GM18867 (cell line): ENCODE results near the gene SLC9A8.
"Not testable (repeated sequence)": the region's sequence is repeated elsewhere in the genome, so short reads cannot be mapped to it uniquely, and the experiment has no call there.

Experiments used
- ATAC-seq: cut with Tn5 transposase; IDR thresholded peaks from one replicate; pipeline ENCODE4 v1.9.1; 2021; ENCODE audit warnings: mild to moderate bottlenecking, moderate library complexity; ENCODE audit not compliant: unreplicated experiment

SLC9A8 gene, protein sequence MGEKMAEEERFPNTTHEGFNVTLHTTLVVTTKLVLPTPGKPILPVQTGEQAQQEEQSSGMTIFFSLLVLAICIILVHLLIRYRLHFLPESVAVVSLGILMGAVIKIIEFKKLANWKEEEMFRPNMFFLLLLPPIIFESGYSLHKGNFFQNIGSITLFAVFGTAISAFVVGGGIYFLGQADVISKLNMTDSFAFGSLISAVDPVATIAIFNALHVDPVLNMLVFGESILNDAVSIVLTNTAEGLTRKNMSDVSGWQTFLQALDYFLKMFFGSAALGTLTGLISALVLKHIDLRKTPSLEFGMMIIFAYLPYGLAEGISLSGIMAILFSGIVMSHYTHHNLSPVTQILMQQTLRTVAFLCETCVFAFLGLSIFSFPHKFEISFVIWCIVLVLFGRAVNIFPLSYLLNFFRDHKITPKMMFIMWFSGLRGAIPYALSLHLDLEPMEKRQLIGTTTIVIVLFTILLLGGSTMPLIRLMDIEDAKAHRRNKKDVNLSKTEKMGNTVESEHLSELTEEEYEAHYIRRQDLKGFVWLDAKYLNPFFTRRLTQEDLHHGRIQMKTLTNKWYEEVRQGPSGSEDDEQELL

GRCh38 chr20:49812507-49813304 is at the start of gene SLC9A8:
SLC9A8 (plus strand) TSS chr20:49812828; CDS start chr20:49812923, 95 bp downstream.
- ATAC-seq: peak; percentile 84

GRCh38 chr20:49762940-49763766 is 49.5 kb upstream of the SLC9A8 start:
- ATAC-seq: no peak

GRCh38 chr20:49765413-49765736 is 47.3 kb upstream of the SLC9A8 start:
- no peak for ATAC-seq

DNA sequence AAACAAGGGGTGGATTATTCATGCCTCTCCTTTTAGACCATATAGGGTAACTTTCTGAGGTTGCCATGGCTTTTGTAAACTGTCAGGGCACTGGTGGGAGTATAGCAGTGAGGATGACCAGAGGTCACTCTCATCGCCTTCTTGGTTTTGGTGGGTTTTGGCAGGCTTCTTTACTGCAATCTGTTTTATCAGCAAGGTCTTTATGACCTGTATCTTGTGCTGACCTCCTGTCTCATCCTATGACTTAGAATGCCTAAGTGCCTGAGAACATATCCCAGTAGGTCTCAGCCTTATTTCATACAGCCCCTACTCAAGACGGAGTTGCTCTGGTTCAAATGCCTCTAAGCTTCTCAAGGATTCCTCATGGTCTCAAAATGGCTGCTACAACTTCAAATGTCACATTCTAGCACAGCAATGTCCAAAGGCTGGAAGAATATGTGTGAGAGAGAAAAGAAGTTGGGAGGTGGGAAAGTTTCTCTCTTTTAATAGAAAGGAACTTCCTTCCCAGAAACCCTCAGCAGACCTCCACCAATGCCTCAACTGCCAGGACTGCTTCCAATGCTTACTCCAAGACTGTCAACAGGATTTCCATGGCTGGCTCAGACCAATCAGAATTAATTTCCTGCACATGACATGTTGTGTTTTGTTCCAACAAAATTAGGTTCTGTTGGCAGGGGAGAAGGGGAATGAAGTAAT is 46.6 kb upstream of the SLC9A8 start:
- no peak for ATAC-seq

DNA sequence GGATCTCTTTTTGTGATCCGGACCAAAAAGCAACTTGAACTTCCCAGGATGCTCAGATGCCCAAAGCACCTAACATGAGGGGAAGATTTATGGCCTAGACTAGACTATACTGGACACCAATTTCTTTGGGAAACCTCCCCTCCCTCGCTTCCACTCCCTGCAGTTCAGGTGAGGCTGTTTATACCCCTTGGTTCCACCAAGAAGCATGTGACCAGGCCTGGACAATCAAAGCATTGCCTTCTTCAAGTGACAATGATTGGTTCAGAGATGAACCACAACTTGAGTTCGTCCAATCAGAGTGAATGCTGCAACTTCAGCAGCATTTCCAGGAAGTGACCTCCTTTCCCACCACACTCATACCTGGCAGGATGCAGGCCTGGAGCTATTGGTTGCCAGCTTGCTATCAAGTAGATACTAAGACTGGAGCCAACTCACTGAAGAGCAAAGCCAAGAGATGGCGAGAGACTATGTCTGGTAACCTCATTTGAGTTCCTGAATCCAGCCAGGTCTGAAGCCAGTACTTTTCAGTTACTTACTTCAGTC is 45.6 kb upstream of the SLC9A8 start:
- no peak for ATAC-seq

GRCh38 chr20:49768204-49769047 is 44.2 kb upstream of the SLC9A8 start:
- no peak for ATAC-seq

DNA sequence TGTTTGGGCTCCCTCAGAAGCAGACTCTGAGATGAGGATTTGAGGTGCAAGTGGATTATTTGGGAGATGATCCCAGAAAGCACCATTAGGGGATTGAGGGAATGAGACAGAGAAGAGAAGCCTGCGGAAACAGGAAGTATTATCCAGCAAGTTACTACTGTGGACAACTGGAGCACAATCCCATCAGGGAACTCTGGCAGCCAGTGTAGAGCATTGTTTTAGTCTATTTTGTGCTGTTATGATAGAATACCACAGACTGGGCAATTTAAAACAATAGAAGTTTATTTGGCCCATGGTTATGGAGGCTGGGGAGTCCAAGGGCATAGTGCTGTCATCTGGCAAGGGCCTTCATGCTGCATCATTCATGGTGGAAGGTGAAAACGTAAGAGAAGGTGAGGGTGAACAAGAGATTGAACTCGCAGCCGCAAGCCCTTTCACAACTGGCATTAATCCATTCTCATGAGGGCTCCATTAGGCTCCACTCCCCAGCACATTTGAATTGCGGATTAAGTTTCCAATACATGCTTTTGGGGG is 43.5 kb upstream of the SLC9A8 start:
- no peak for ATAC-seq

GRCh38 chr20:49770634-49771033 is 42.0 kb upstream of the SLC9A8 start:
- ATAC-seq: no peak

GRCh38 chr20:49774213-49774612 is 38.4 kb upstream of the SLC9A8 start:
- not testable (repeated sequence) for ATAC-seq

- no peak for ATAC-seq
These were observed 37.4 kb upstream of the SLC9A8 start for GRCh38 chr20:49775229-49775693.

DNA sequence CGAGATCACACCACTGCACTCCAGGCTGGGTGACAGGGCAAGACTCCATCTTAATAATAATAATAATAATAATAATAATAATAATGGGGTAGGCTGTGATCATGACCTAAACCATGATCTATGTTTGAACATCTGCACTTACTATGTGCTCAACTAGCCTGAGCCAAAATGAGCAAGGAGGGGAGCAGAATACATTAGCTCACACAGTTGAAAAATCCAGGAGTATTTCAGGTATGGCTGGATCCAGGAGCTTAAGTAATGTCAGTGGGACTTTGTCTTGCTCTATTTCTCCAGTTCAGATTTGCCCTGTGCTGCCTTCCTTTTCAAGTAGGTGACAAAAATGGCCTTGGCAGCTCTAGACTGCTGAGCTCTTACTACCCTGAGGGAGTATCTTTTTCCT is 32.7 kb upstream of the SLC9A8 start:
- ATAC-seq: no peak

DNA sequence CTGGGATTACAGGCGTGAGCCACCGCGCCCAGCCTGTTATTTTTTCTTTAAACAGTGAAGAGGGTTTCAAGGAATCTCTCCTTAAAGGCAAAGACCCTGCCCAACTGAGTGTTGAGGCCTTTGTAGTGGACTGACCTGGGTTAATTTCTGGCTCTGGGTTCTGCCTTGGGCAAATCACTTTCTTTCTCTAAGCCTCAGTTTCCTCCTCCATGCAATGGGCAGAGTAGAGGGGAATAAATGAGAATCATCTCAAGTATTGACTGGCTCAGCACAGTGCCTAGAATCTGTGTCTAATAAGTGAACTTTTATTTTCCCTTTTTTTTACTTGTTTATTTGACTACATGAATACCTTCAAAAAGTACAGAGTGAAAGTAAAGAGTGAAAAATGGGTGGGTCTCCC is 31.0 kb upstream of the SLC9A8 start:
- ATAC-seq: no peak

DNA sequence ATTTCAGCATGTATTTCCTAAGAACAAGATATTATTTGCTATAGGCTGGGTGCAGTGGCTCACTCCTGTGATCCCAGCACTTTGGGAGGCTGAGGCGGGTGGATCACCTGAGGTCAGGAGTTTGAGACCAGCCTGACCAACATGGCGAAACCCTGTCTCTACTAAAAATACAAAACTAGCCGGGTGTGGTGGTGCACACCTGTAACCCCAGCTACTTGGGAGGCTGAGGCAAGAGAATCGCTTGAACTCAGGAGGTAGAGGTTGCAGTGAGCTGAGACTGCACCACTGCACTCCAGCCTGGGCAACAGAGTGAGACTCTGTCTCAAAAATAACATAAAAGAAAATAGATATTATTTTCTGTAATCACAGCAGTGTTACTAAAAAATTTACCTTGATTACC is 30.2 kb upstream of the SLC9A8 start:
- not testable (repeated sequence) for ATAC-seq

DNA sequence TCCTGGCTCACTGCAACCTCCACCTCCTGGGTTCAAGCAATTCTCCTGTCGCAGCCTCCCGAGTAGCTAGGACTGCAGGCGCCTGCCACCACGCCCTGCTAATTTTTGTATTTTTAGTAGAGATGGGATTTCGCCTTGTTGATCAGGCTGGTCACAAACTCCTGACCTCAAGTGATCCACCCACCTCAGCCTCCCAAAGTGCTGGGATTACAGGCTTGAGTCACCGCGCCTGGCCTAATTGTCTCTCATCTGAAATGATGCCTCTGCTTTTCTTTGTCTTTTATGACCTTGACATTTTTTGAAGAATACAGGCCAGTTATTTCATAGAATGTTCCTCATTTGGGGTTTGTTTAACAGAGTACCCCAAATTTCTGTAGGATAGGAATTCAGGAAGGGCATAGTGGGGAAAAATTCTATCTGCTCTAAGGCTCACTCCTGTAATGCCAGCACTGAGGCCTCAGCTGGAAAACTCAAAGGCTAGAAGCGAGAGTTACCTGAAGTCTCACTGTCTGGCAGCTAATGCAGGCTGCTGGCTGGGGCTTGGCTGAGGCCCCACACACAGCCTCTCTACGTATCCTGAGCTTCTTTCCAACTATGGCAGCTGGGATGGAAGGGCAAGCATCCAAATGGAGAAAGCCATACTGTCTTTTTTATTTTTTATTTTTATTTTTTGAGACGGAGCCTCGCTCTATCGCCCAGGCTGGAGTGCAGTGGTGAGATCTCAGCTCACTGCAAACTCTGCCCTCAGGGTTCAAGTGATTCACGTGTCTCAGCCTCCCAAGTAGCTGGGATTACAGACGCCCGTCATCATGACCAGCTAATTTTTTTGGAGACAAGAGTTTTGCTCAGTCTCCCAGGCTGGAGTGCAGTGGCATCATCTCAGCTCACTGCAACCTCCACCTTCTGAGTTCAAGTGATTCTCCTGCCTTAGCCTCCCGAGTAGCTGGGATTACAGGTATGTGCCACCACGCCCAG is 29.3 kb upstream of the SLC9A8 start:
- not testable (repeated sequence) for ATAC-seq

DNA sequence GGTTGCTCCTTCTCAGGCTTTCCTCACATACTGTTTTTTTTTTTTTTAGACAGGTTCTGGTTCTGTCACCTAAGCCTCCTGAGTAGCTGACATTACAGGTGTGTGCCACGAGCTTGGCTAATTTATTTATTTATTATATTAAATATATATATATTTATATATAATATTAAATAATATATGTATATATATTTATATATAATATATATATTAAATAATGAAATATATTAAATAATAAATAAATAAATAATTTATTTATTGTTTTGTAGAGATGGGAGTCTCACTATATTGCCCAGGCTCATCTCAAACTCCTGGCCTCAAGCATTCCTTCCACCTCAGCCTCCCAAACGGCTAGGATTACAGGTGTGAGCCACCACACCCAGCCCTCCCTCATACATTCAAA is 28.3 kb upstream of the SLC9A8 start:
- no peak for ATAC-seq

DNA sequence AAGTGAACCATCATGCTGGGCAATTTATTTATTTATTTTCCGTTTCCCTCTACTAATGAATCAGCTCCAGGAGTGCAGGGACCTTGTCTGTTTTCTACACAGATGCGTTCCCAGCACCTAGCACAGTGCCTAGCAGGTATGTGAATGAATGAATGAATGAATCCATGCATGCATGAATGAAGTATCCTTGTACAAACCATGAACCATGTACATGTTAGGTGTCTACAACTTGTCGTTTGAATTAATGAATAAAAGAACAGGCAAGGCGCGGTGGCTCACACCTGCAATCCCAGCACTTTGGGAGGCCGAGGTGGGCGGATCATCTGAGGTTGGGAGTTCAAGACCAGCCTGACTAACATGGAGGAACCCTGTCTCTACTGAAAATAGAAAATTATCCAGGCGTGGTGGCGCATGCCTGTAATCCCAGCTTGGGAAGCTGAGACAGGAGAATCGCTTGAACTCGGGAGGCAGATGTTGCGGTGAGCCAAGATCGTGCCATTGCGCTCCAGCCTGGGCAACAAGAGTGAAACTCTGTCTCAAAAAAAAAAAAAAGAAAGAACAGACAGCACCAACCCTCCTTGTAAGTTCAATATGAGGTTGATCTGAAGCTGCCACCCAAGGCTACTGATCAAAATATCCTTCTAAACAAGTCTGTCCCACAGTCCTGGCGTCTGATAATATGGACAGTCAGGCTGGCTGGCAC is 27.3 kb upstream of the SLC9A8 start:
- ATAC-seq: no peak

DNA sequence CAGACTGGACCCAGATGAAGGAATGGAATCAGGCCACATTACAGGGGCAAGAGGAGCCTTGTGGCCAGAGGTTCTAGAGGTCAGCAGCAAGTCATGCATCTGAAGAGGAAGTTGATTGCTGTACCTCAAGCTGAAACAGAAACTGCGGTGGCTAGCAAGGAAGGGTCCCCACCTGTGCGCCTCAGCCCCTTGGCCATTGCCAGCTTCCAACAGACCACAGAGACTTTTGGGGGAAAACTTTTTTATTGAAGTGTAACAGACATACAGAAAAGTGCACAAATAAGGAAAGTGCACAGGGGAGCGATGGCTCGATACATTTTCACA is 26.8 kb upstream of the SLC9A8 start:
- ATAC-seq: peak; percentile 86
